Measurements from ENCODE around the gene TMEM123.
"Not testable (repeated sequence)": the region's sequence is repeated elsewhere in the genome, so short reads cannot be mapped to it uniquely, and the experiment has no call there.

The TMEM123 gene

DNA sequence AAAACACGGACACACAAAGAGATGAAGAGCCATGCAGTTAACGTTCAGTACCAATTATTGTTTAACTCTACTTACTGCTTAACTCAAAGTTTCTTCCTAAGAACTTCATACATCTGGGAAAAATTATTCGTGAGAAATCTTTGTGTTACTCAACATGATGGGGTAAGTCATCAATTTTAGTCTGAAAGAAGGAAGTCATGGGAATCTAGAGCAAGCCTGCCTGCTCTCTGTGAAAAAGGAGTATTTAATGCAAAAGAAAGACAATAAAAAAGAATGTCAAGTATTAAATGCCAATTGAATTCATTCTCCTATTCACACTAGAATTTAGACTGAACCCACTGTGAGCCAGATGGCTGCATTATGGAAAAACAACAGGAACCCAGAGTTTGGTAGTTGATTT is 16.0 kb downstream of the TMEM123 start:
- no peak overlapping the region for H2AFZ ChIP-seq (ENCODE audit: low read length)
- H3K4me1 ChIP-seq (ENCODE audit: insufficient read depth, low read length, severe bottlenecking): peaks cover 4% of the 10 kb centered on the region
- no peak overlapping the region for H3K9ac ChIP-seq (ENCODE audit: low read length)
- TF ChIP-seq EZH2 (IDR thresholded peaks at IDR 0.05; ENCODE audit: borderline replicate concordance, low read length): no peak
- TF ChIP-seq, protein P1, sequence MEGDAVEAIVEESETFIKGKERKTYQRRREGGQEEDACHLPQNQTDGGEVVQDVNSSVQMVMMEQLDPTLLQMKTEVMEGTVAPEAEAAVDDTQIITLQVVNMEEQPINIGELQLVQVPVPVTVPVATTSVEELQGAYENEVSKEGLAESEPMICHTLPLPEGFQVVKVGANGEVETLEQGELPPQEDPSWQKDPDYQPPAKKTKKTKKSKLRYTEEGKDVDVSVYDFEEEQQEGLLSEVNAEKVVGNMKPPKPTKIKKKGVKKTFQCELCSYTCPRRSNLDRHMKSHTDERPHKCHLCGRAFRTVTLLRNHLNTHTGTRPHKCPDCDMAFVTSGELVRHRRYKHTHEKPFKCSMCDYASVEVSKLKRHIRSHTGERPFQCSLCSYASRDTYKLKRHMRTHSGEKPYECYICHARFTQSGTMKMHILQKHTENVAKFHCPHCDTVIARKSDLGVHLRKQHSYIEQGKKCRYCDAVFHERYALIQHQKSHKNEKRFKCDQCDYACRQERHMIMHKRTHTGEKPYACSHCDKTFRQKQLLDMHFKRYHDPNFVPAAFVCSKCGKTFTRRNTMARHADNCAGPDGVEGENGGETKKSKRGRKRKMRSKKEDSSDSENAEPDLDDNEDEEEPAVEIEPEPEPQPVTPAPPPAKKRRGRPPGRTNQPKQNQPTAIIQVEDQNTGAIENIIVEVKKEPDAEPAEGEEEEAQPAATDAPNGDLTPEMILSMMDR (IDR thresholded peaks at IDR 0.05; ENCODE audit: low read length): no peak
- H3K27me3 ChIP-seq (ENCODE audit: insufficient read depth, low read length): no peaks in the 10 kb centered on the region
- peaks cover 14% of the 10 kb centered on the region; the same call in 1 of the 2 replicates for H3K9me3 ChIP-seq (ENCODE audit: low read length)
- no peak overlapping the region for H3K4me2 ChIP-seq (ENCODE audit: low read length)
- no peaks in the 10 kb centered on the region for H4K20me1 ChIP-seq (ENCODE audit: insufficient read depth, low read length)
- no peak overlapping the region for H3K4me3 ChIP-seq (ENCODE audit: low read depth, low read length, poor library complexity, severe bottlenecking)
- H3K27ac ChIP-seq (ENCODE audit: low read depth, low read length, poor library complexity, severe bottlenecking): no peak overlapping the region
- H3K36me3 ChIP-seq (ENCODE audit: insufficient read depth, low read length): peaks cover 75% of the 10 kb centered on the region
- no peaks in the 10 kb centered on the region for H3K9me2 ChIP-seq (ENCODE audit: low read depth, low read length)
- peaks cover 56% of the 10 kb centered on the region for H3K79me2 ChIP-seq (ENCODE audit: insufficient read depth, low read length)
- no peaks in the 10 kb centered on the region for H3F3A ChIP-seq (ENCODE audit: insufficient read depth, low read length)

DNA sequence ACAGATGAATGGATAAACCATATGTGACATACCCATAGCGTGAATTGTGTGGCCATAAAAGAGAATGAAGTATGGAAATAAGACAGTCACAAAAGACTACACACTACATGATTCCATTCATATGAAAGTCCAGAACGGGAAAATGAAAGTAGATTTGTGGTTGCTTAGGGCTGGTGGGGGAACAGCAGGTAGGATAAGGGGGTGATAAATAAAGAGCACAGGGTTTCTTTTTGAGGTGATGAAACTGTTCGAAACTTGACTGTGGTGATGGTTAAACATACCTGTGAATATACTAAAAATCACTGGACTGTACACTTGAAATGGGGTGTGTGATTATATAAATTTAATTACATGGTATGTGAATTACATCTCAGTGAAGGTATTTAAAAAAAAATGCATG is 16.9 kb downstream of the TMEM123 start:
- no peaks in the 10 kb centered on the region for H4K20me1 ChIP-seq (ENCODE audit: insufficient read depth, low read length)
- peaks cover 51% of the 10 kb centered on the region for H3K79me2 ChIP-seq (ENCODE audit: insufficient read depth, low read length)
- no peak overlapping the region for H3K9ac ChIP-seq (ENCODE audit: low read length)
- H3K9me2 ChIP-seq (ENCODE audit: low read depth, low read length): no peaks in the 10 kb centered on the region
- no peak for TF ChIP-seq EZH2 (IDR thresholded peaks at IDR 0.05; ENCODE audit: borderline replicate concordance, low read length)
- TF ChIP-seq, protein P1 (IDR thresholded peaks at IDR 0.05; ENCODE audit: low read length): no peak
- no peak overlapping the region for H3K4me2 ChIP-seq (ENCODE audit: low read length)
- H3K36me3 ChIP-seq (ENCODE audit: insufficient read depth, low read length): peaks cover 81% of the 10 kb centered on the region
- H3K4me3 ChIP-seq (ENCODE audit: low read depth, low read length, poor library complexity, severe bottlenecking): no peak overlapping the region
- no peak overlapping the region for H2AFZ ChIP-seq (ENCODE audit: low read length)
- H3K27ac ChIP-seq (ENCODE audit: low read depth, low read length, poor library complexity, severe bottlenecking): no peak overlapping the region
- H3F3A ChIP-seq (ENCODE audit: insufficient read depth, low read length): peaks cover 5% of the 10 kb centered on the region
- peaks cover 14% of the 10 kb centered on the region; the same call in 1 of the 2 replicates for H3K9me3 ChIP-seq (ENCODE audit: low read length)
- peaks cover 13% of the 10 kb centered on the region for H3K4me1 ChIP-seq (ENCODE audit: insufficient read depth, low read length, severe bottlenecking)
- H3K27me3 ChIP-seq (ENCODE audit: insufficient read depth, low read length): no peaks in the 10 kb centered on the region

DNA sequence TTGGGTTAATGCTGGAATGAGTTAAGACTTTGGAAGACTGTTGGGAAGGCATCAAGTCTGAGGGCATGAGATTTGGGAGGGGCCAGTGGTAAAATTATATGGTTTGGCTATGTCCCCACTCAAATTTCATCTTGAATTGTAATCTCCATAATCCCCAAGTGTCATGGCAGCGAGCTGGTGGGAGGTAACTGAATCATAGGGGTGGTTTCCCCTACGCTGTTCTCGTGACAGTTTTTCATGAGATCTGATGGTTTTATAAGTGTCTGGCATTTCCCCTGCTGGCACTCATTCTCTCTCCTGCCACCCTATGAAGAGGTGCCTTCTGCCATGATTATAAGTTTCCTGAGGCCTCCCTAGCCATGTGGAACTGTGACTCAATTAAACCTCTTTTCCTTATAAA is 19.0 kb downstream of the TMEM123 start:
- H3F3A ChIP-seq (ENCODE audit: insufficient read depth, low read length); H3K4me2 ChIP-seq (ENCODE audit: low read length); H3K9me2 ChIP-seq (ENCODE audit: low read depth, low read length); H3K27ac ChIP-seq (ENCODE audit: low read depth, low read length, poor library complexity, severe bottlenecking); H2AFZ ChIP-seq (ENCODE audit: low read length); H4K20me1 ChIP-seq (ENCODE audit: insufficient read depth, low read length); H3K27me3 ChIP-seq (ENCODE audit: insufficient read depth, low read length); H3K4me3 ChIP-seq (ENCODE audit: low read depth, low read length, poor library complexity, severe bottlenecking); H3K9ac ChIP-seq (ENCODE audit: low read length): not testable (repeated sequence)
- peaks cover 86% of the 10 kb centered on the region for H3K36me3 ChIP-seq (ENCODE audit: insufficient read depth, low read length)
- H3K9me3 ChIP-seq (ENCODE audit: low read length): peaks cover 14% of the 10 kb centered on the region; the same call in 1 of the 2 replicates
- H3K79me2 ChIP-seq (ENCODE audit: insufficient read depth, low read length): peaks cover 55% of the 10 kb centered on the region
- H3K4me1 ChIP-seq (ENCODE audit: insufficient read depth, low read length, severe bottlenecking): peaks cover 34% of the 10 kb centered on the region

DNA sequence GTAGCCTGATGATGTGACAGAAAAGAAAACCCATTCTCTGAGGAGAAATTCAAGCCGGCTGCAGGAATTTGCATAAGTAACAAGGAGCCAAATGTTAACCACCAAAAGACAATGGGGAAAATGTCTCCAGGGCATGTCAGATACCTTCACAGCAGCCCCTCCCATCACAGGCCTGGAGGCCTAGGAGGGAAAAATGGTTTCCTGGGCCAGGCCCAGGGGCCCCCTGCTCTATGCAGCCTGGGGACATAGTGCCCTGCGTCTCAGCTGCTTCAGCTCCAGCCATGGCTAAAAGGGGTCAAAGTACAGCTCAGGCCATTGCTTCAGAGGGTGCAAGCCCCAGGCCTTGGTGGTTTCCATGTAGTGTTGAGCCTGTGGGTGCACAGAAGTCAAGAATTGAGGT is 20.0 kb downstream of the TMEM123 start:
- H3K4me3 ChIP-seq (ENCODE audit: low read depth, low read length, poor library complexity, severe bottlenecking); H4K20me1 ChIP-seq (ENCODE audit: insufficient read depth, low read length); H3F3A ChIP-seq (ENCODE audit: insufficient read depth, low read length); H3K9ac ChIP-seq (ENCODE audit: low read length); H3K4me2 ChIP-seq (ENCODE audit: low read length); H3K27ac ChIP-seq (ENCODE audit: low read depth, low read length, poor library complexity, severe bottlenecking); H3K27me3 ChIP-seq (ENCODE audit: insufficient read depth, low read length); H3K9me2 ChIP-seq (ENCODE audit: low read depth, low read length); H2AFZ ChIP-seq (ENCODE audit: low read length): not testable (repeated sequence)
- Histone ChIP-seq H3K9me3 (ENCODE audit: low read length) (peaks cover 14% of the 10 kb centered on the region; the same call in 1 of the 2 replicates), H3K79me2 (ENCODE audit: insufficient read depth, low read length) (peaks cover 57% of the 10 kb centered on the region), H3K36me3 (ENCODE audit: insufficient read depth, low read length) (peaks cover 79% of the 10 kb centered on the region), H3K4me1 (ENCODE audit: insufficient read depth, low read length, severe bottlenecking) (peaks cover 40% of the 10 kb centered on the region)

Measured in OCI-LY1 (cell line).